SK-N-SH (cell line): ENCODE measurements around the gene FAM200A. TPM values are rescaled to one million over a fixed set of nuclear protein-coding genes. Genes with fewer than 3 reads are reported as not detected.

Source experiments
- CTCF ChIA-PET: fragments of 300-600, 350-600 bp; formaldehyde crosslinking; extraction: SDS; loops from one replicate; lab custom pipeline; 2021; lab: Yijun Ruan, JAX
- POLR2A ChIA-PET: fragments of 350-600 bp; sonication (Branson Sonifier 250); formaldehyde crosslinking; extraction: SDS; loops from one replicate; lab custom pipeline; 2020; ENCODE audit warnings: antibody characterized with exemption, inconsistent platforms; lab: Yijun Ruan, JAX
- DNase-seq: peaks from one replicate; pipeline ENCODE4 v3.0.0; 2012
- H2AFZ ChIP-seq: fragments of 200-600 bp; sonication (generic); 2 replicates; pipeline ENCODE4 v1.8.1; 2016; ENCODE audit warnings: antibody characterized with exemption, mild to moderate bottlenecking, low read depth
- H3F3A ChIP-seq: fragments of 200-600 bp; sonication (generic); replicated peaks from 2 replicates; pipeline ENCODE3; 2016; ENCODE audit warnings: antibody characterized with exemption, mild to moderate bottlenecking; ENCODE audit not compliant: insufficient read depth
- H3K27ac ChIP-seq, 2 experiments: fragments of 200-500 bp in 1 of 2; fragments of 200-600 bp in 1 of 2; sonication (Bioruptor generic) in 1 of 2; sonication (generic), shearing (Covaris generic) in 1 of 2; 2 replicates each; pipeline versions ENCODE4 v1.5.1 to v1.6.1; 2014 to 2016; ENCODE audit warnings: low read depth in 2 of 2, inconsistent platforms in 1 of 2, low read length in 1 of 2, mild to moderate bottlenecking in 1 of 2, mixed read lengths in 1 of 2
- H3K27me3 ChIP-seq: fragments of 200-600 bp; sonication (generic), shearing (Covaris generic); 2 replicates; pipeline ENCODE4 v1.6.1; 2016; ENCODE audit warnings: mixed run types; ENCODE audit not compliant: insufficient read depth
- H3K36me3 ChIP-seq, 2 experiments: fragments of 200-500 bp in 1 of 2; fragments of 200-600 bp in 1 of 2; sonication (Bioruptor generic) in 1 of 2; sonication (generic) in 1 of 2; replicated peaks in 1 of 2; 2 replicates each; pipeline versions ENCODE3 to v1.5.1; 2014 to 2016; ENCODE audit warnings: low read length in 1 of 2, mild to moderate bottlenecking in 1 of 2; ENCODE audit not compliant: insufficient read depth in 2 of 2, control insufficient read depth in 1 of 2
- H3K4me1 ChIP-seq, 2 experiments: fragments of 200-500 bp in 1 of 2; fragments of 200-600 bp in 1 of 2; sonication (Bioruptor generic) in 1 of 2; sonication (generic), shearing (Covaris generic) in 1 of 2; 2 replicates each; pipeline versions ENCODE4 v1.5.1 to v1.6.1; 2014 to 2016; ENCODE audit warnings: low read depth in 1 of 2, low read length in 1 of 2, mixed run types in 1 of 2; ENCODE audit not compliant: insufficient read depth in 2 of 2, control insufficient read depth in 1 of 2
- H3K4me2 ChIP-seq: fragments of 200-600 bp; sonication (generic), shearing (Covaris generic); 2 replicates; pipeline ENCODE4 v1.6.1; 2017; ENCODE audit warnings: mixed run types
- H3K4me3 ChIP-seq, 2 experiments: fragments of 200-500 bp in 1 of 2; fragments of 200-600 bp in 1 of 2; sonication (Bioruptor generic) in 1 of 2; sonication (generic), shearing (Covaris generic) in 1 of 2; 2 replicates each; pipeline versions ENCODE4 v1.5.1 to v1.8.1; 2014 to 2016; ENCODE audit warnings: low read depth in 2 of 2, inconsistent platforms in 1 of 2, low read length in 1 of 2, mild to moderate bottlenecking in 1 of 2, mixed read lengths in 1 of 2, moderate library complexity in 1 of 2
- H3K79me2 ChIP-seq: fragments of 200-600 bp; sonication (generic); 2 replicates; pipeline ENCODE4 v1.8.1; 2017; ENCODE audit warnings: mild to moderate bottlenecking; ENCODE audit not compliant: insufficient read depth
- H3K9ac ChIP-seq: fragments of 200-600 bp; sonication (generic); 2 replicates; pipeline ENCODE4 v1.6.1; 2017; ENCODE audit warnings: mixed run types
- H3K9me2 ChIP-seq: fragments of 200-600 bp; sonication (generic); 2 replicates; pipeline ENCODE4 v1.6.1; 2017; ENCODE audit warnings: mixed run types
- H3K9me3 ChIP-seq: fragments of 200-600 bp; sonication (generic); 2 replicates; pipeline ENCODE4 v1.6.1; 2017; ENCODE audit warnings: mixed run types, mild to moderate bottlenecking, moderate library complexity
- H4K20me1 ChIP-seq: fragments of 200-600 bp; sonication (generic); 2 replicates; pipeline ENCODE4 v1.6.1; 2017; ENCODE audit warnings: mild to moderate bottlenecking, mixed run types; ENCODE audit not compliant: insufficient read depth
- EP300 ChIP-seq, 2 experiments: IDR thresholded peaks; 2 replicates each; pipeline versions ENCODE4 v1.4.0 to v1.6.1; 2012; ENCODE audit warnings: borderline replicate concordance in 1 of 2, low read depth in 1 of 2, low read length in 1 of 2
- FOXJ3 ChIP-seq: sonication (generic); formaldehyde crosslinking; IDR thresholded peaks from 2 replicates; pipeline ENCODE4 v1.5.1; 2020; ENCODE audit warnings: mild to moderate bottlenecking, missing genetic modification reagents
- JUND ChIP-seq: IDR thresholded peaks from 2 replicates; pipeline ENCODE4 v1.4.0; 2012
- MAX ChIP-seq: IDR thresholded peaks from 2 replicates; pipeline ENCODE4 v1.4.0; 2012; ENCODE audit warnings: low read depth
- MXI1 ChIP-seq: IDR thresholded peaks from 2 replicates; pipeline ENCODE4 v1.6.1; 2012; ENCODE audit warnings: mild to moderate bottlenecking, low read depth, low read length, improper control_type of control experiment
- NFIC ChIP-seq: IDR thresholded peaks from 2 replicates; pipeline ENCODE4 v1.4.0; 2012; ENCODE audit warnings: borderline replicate concordance
- RAD21 ChIP-seq: IDR thresholded peaks from 2 replicates; pipeline ENCODE4 v1.6.1; 2012; ENCODE audit warnings: mild to moderate bottlenecking, low read length
- RCOR1 ChIP-seq: fragments of 150-350 bp; IDR thresholded peaks from 2 replicates; pipeline ENCODE4 v1.6.1; 2017; ENCODE audit warnings: antibody characterized with exemption, low read length
- SIN3A ChIP-seq: IDR thresholded peaks from 2 replicates; pipeline ENCODE4 v1.6.1; 2012; ENCODE audit warnings: low read depth, mild to moderate bottlenecking, low read length, moderate library complexity, borderline replicate concordance
- WGBS: methylation state at CpG from one replicate; pipeline ENCODE4 v1.1.6; 2017; ENCODE audit warnings: low lambda C conversion rate; 5-methylcytosine and 5-hydroxymethylcytosine counted together
- polyA plus RNA-seq, 3 experiments: library from polyadenylated mRNA; depleted of rRNA; stranded (reverse); fragments of >200 nt; gene quantifications; 2 replicates each; pipeline ENCODE4 v1.2.3, GENCODE V29; 2012

The FAM200A gene
- polyA plus RNA-seq, 1 of the 3 experiments (the other 2 are of a cell fraction): 6.2 TPM

GRCh38 chr7:99579956-99580777, 28.3 kb upstream of the FAM200A start (continued):
- no peak for TF ChIP-seq SIN3A
- 0 out of 2 replicates have a peak, but pooled peaks have one; percentile 36 for TF ChIP-seq FOXJ3

DNA sequence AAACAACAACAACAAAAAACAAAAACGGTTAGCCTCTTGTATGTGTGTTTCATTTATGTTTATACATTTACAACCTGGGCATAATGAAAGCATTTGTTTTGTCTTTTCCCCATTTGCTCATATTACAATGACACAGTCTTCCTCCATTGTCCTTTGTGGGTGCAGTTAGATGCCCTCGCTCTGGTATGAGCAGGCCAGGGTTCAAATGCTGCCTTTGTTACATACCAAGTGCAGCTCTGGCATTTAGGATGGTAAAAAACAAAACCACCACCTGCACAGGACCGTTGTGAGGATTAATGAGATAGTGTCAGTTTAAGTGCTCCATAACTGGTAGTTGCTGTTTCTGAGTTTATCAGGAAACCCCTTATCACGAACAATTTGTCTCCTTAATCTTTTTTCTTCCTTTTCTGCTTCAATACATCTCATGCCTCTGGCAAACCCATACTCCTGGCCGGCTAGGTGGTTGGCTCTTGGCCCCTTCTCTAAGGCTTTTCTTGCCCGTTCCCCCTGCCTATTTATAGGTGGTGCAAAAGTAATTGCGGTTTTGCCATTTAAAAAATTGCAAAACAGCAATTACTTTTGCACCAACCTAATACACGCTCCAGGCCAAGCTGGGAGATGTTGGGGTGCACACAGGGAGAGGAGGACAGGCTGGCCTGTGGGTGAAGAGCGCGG, 27.5 kb upstream of the FAM200A start:
- H3K79me2 ChIP-seq: no peaks in the 10 kb centered on the region
- peak overlapping the region; percentile 59 for H3K9ac ChIP-seq
- H4K20me1 ChIP-seq: no peaks in the 10 kb centered on the region
- POLR2A ChIA-PET: interaction anchor here (0.5 to 2.6 kb wide), 5 partner anchors 21 to 254 kb away, joined by 3 to 23 read pairs (median 6); partner anchors contain the start of genes FAM200A, ZNF655 and ZSCAN25
- H3K9me2 ChIP-seq: no peaks in the 10 kb centered on the region
- peaks cover 2 to 11% of the 10 kb centered on the region in 2 experiments for H3K36me3 ChIP-seq
- DNase-seq: no peak
- WGBS: 56% methylated on average over 10 of the region's 10 CpGs
- peak overlapping the region in 1 of 2 experiments; percentile 71; a peak in 1 of 4 replicates for H3K27ac ChIP-seq
- H3K4me1 ChIP-seq: peaks cover 4 to 11% of the 10 kb centered on the region in 2 experiments; a peak in 2 of 4 replicates
- H3K9me3 ChIP-seq: no peaks in the 10 kb centered on the region
- TF ChIP-seq RCOR1 (no peak), RAD21 (no peak), JUND (no peak), FOXJ3 (no peak)
- TF ChIP-seq, all 33 proteins: peak for 0
- Histone ChIP-seq H2AFZ (peak overlapping the region; percentile 90), H3K4me2 (peak overlapping the region; percentile 92), H3F3A (peaks cover 46% of the 10 kb centered on the region), H3K4me3 (peak overlapping the region; percentile 58 to 70), H3K27me3 (no peaks in the 10 kb centered on the region)
- CTCF ChIA-PET: interaction anchor here (0.6 to 3.7 kb wide), 8 partner anchors 9 to 80 kb away, joined by 3 to 27 read pairs (median 4); partner anchors contain the start of genes ZKSCAN5, ZNF394 and ZNF655

GRCh38 chr7:99576251-99576650, 24.3 kb upstream of the FAM200A start:
- no peak overlapping the region for H3K4me3 ChIP-seq
- peaks cover 46% of the 10 kb centered on the region for H3F3A ChIP-seq
- no peak overlapping the region for H3K4me2 ChIP-seq
- H3K9me3 ChIP-seq: no peaks in the 10 kb centered on the region
- H4K20me1 ChIP-seq: no peaks in the 10 kb centered on the region
- DNase-seq: no peak
- no peaks in the 10 kb centered on the region for H3K9me2 ChIP-seq
- CTCF ChIA-PET: interaction anchor here (1.2 to 1.8 kb wide), 3 partner anchors 15 to 251 kb away, joined by 3 to 7 read pairs (median 3); no protein-coding TSS in a partner anchor
- H3K79me2 ChIP-seq: peaks cover 4% of the 10 kb centered on the region; the same call in 1 of the 2 replicates
- no peak overlapping the region for H3K9ac ChIP-seq
- POLR2A ChIA-PET: no interaction called here
- WGBS: 98% methylated on average over 3 of the region's 3 CpGs
- no peaks in the 10 kb centered on the region for H3K27me3 ChIP-seq
- H3K27ac ChIP-seq: no peak overlapping the region
- peaks cover 4 to 11% of the 10 kb centered on the region in 2 experiments; a peak in 2 of 4 replicates for H3K4me1 ChIP-seq
- TF ChIP-seq MXI1 (no peak), NFIC (no peak), MAX (no peak), EP300 (IDR thresholded peaks at IDR 0.05; ENCODE audit: borderline replicate concordance in 1 of 2, low read depth in 1 of 2, low read length in 1 of 2) (no peak), RAD21 (no peak), JUND (no peak)
- no peak overlapping the region for H2AFZ ChIP-seq
- H3K36me3 ChIP-seq: peaks cover 33 to 40% of the 10 kb centered on the region in 2 experiments
